SK-N-SH (cell line): ENCODE measurements around the gene SPTSSB. TPM values are rescaled to one million over a fixed set of nuclear protein-coding genes. Genes with fewer than 3 reads are reported as not detected.

Experiments used
- CTCF ChIA-PET: fragments of 300-600, 350-600 bp; formaldehyde crosslinking; extraction: SDS; loops from one replicate; lab custom pipeline; 2021; lab: Yijun Ruan, JAX
- POLR2A ChIA-PET: fragments of 350-600 bp; sonication (Branson Sonifier 250); formaldehyde crosslinking; extraction: SDS; loops from one replicate; lab custom pipeline; 2020; ENCODE audit warnings: antibody characterized with exemption, inconsistent platforms; lab: Yijun Ruan, JAX
- DNase-seq: peaks from one replicate; pipeline ENCODE4 v3.0.0; 2012
- H2AFZ ChIP-seq: fragments of 200-600 bp; sonication (generic); 2 replicates; pipeline ENCODE4 v1.8.1; 2016; ENCODE audit warnings: antibody characterized with exemption, mild to moderate bottlenecking, low read depth
- H3F3A ChIP-seq: fragments of 200-600 bp; sonication (generic); replicated peaks from 2 replicates; pipeline ENCODE3; 2016; ENCODE audit warnings: antibody characterized with exemption, mild to moderate bottlenecking; ENCODE audit not compliant: insufficient read depth
- H3K27ac ChIP-seq, 2 experiments: fragments of 200-500 bp in 1 of 2; fragments of 200-600 bp in 1 of 2; sonication (Bioruptor generic) in 1 of 2; sonication (generic), shearing (Covaris generic) in 1 of 2; 2 replicates each; pipeline versions ENCODE4 v1.5.1 to v1.6.1; 2014 to 2016; ENCODE audit warnings: low read depth in 2 of 2, inconsistent platforms in 1 of 2, low read length in 1 of 2, mild to moderate bottlenecking in 1 of 2, mixed read lengths in 1 of 2
- H3K27me3 ChIP-seq: fragments of 200-600 bp; sonication (generic), shearing (Covaris generic); 2 replicates; pipeline ENCODE4 v1.6.1; 2016; ENCODE audit warnings: mixed run types; ENCODE audit not compliant: insufficient read depth
- H3K36me3 ChIP-seq, 2 experiments: fragments of 200-500 bp in 1 of 2; fragments of 200-600 bp in 1 of 2; sonication (Bioruptor generic) in 1 of 2; sonication (generic) in 1 of 2; replicated peaks in 1 of 2; 2 replicates each; pipeline versions ENCODE3 to v1.5.1; 2014 to 2016; ENCODE audit warnings: low read length in 1 of 2, mild to moderate bottlenecking in 1 of 2; ENCODE audit not compliant: insufficient read depth in 2 of 2, control insufficient read depth in 1 of 2
- H3K4me1 ChIP-seq, 2 experiments: fragments of 200-500 bp in 1 of 2; fragments of 200-600 bp in 1 of 2; sonication (Bioruptor generic) in 1 of 2; sonication (generic), shearing (Covaris generic) in 1 of 2; 2 replicates each; pipeline versions ENCODE4 v1.5.1 to v1.6.1; 2014 to 2016; ENCODE audit warnings: low read depth in 1 of 2, low read length in 1 of 2, mixed run types in 1 of 2; ENCODE audit not compliant: insufficient read depth in 2 of 2, control insufficient read depth in 1 of 2
- H3K4me2 ChIP-seq: fragments of 200-600 bp; sonication (generic), shearing (Covaris generic); 2 replicates; pipeline ENCODE4 v1.6.1; 2017; ENCODE audit warnings: mixed run types
- H3K4me3 ChIP-seq, 2 experiments: fragments of 200-500 bp in 1 of 2; fragments of 200-600 bp in 1 of 2; sonication (Bioruptor generic) in 1 of 2; sonication (generic), shearing (Covaris generic) in 1 of 2; 2 replicates each; pipeline versions ENCODE4 v1.5.1 to v1.8.1; 2014 to 2016; ENCODE audit warnings: low read depth in 2 of 2, inconsistent platforms in 1 of 2, low read length in 1 of 2, mild to moderate bottlenecking in 1 of 2, mixed read lengths in 1 of 2, moderate library complexity in 1 of 2
- H3K79me2 ChIP-seq: fragments of 200-600 bp; sonication (generic); 2 replicates; pipeline ENCODE4 v1.8.1; 2017; ENCODE audit warnings: mild to moderate bottlenecking; ENCODE audit not compliant: insufficient read depth
- H3K9ac ChIP-seq: fragments of 200-600 bp; sonication (generic); 2 replicates; pipeline ENCODE4 v1.6.1; 2017; ENCODE audit warnings: mixed run types
- H3K9me2 ChIP-seq: fragments of 200-600 bp; sonication (generic); 2 replicates; pipeline ENCODE4 v1.6.1; 2017; ENCODE audit warnings: mixed run types
- H3K9me3 ChIP-seq: fragments of 200-600 bp; sonication (generic); 2 replicates; pipeline ENCODE4 v1.6.1; 2017; ENCODE audit warnings: mixed run types, mild to moderate bottlenecking, moderate library complexity
- H4K20me1 ChIP-seq: fragments of 200-600 bp; sonication (generic); 2 replicates; pipeline ENCODE4 v1.6.1; 2017; ENCODE audit warnings: mild to moderate bottlenecking, mixed run types; ENCODE audit not compliant: insufficient read depth
- ELF1 ChIP-seq: IDR thresholded peaks from 2 replicates; pipeline ENCODE4 v1.4.0; 2012
- EP300 ChIP-seq, 2 experiments: IDR thresholded peaks; 2 replicates each; pipeline versions ENCODE4 v1.4.0 to v1.6.1; 2012; ENCODE audit warnings: borderline replicate concordance in 1 of 2, low read depth in 1 of 2, low read length in 1 of 2
- EZH2phosphoT487 ChIP-seq: fragments of 200-600 bp; sonication (generic); IDR thresholded peaks from 2 replicates; pipeline ENCODE4 v1.6.1; 2017; ENCODE audit warnings: low read depth, mixed run types, mild to moderate bottlenecking, antibody characterized with exemption, moderate library complexity, borderline replicate concordance
- FOSL2 ChIP-seq: IDR thresholded peaks from 2 replicates; pipeline ENCODE4 v1.4.0; 2012; ENCODE audit warnings: low read depth, mild to moderate bottlenecking, moderate library complexity, borderline replicate concordance
- GABPA ChIP-seq: IDR thresholded peaks from 2 replicates; pipeline ENCODE4 v1.4.0; 2012; ENCODE audit warnings: low read depth, mild to moderate bottlenecking
- GATA2 ChIP-seq: sonication (generic); formaldehyde crosslinking; IDR thresholded peaks from 2 replicates; pipeline ENCODE4 v1.5.0; 2020; ENCODE audit warnings: mild to moderate bottlenecking, missing genetic modification reagents
- JUND ChIP-seq: IDR thresholded peaks from 2 replicates; pipeline ENCODE4 v1.4.0; 2012
- MEF2A ChIP-seq: IDR thresholded peaks from 2 replicates; pipeline ENCODE4 v1.4.0; 2012; ENCODE audit warnings: low read depth, borderline replicate concordance
- NFIC ChIP-seq: IDR thresholded peaks from 2 replicates; pipeline ENCODE4 v1.4.0; 2012; ENCODE audit warnings: borderline replicate concordance
- NRF1 ChIP-seq: IDR thresholded peaks from 2 replicates; pipeline ENCODE4 v1.6.1; 2012; ENCODE audit warnings: low read depth, mild to moderate bottlenecking, low read length
- POLR2AphosphoS5 ChIP-seq: IDR thresholded peaks from 2 replicates; pipeline ENCODE4 v1.6.1; 2012; ENCODE audit warnings: low read depth, low read length
- RCOR1 ChIP-seq: fragments of 150-350 bp; IDR thresholded peaks from 2 replicates; pipeline ENCODE4 v1.6.1; 2017; ENCODE audit warnings: antibody characterized with exemption, low read length
- RXRA ChIP-seq: IDR thresholded peaks from 2 replicates; pipeline ENCODE4 v1.4.0; 2012; ENCODE audit warnings: low read depth, mild to moderate bottlenecking, borderline replicate concordance
- TAF1 ChIP-seq: IDR thresholded peaks from 2 replicates; pipeline ENCODE4 v1.6.1; 2012; ENCODE audit warnings: low read depth, mild to moderate bottlenecking, low read length, moderate library complexity, borderline replicate concordance
- TEAD4 ChIP-seq: IDR thresholded peaks from 2 replicates; pipeline ENCODE4 v1.4.0; 2012; ENCODE audit warnings: mild to moderate bottlenecking, borderline replicate concordance; ENCODE audit not compliant: insufficient read depth
- USF2 ChIP-seq: fragments of 150-350 bp; IDR thresholded peaks from 2 replicates; pipeline ENCODE4 v1.6.1; 2017; ENCODE audit warnings: antibody characterized with exemption, low read length, low read depth, borderline replicate concordance
- YY1 ChIP-seq: IDR thresholded peaks from 2 replicates; pipeline ENCODE4 v1.4.0; 2012; ENCODE audit warnings: low read depth, mild to moderate bottlenecking
- WGBS: methylation state at CpG from one replicate; pipeline ENCODE4 v1.1.6; 2017; ENCODE audit warnings: low lambda C conversion rate; 5-methylcytosine and 5-hydroxymethylcytosine counted together
- polyA plus RNA-seq, 3 experiments: library from polyadenylated mRNA; depleted of rRNA; stranded (reverse); fragments of >200 nt; gene quantifications; 2 replicates each; pipeline ENCODE4 v1.2.3, GENCODE V29; 2012
- TF ChIP-seq, protein P1 (sequence below): fragments of 200-600 bp; sonication (generic); IDR thresholded peaks from 2 replicates; pipeline ENCODE4 v1.6.1; 2017; ENCODE audit warnings: antibody characterized with exemption, mild to moderate bottlenecking, moderate library complexity

SPTSSB gene
- polyA plus RNA-seq, 1 of the 3 experiments (the other 2 are of a cell fraction), result 0.07 TPM

GRCh38 chr3:161345023-161345422, 26.3 kb downstream of the SPTSSB start:
- POLR2A ChIA-PET, result no interaction called here
- Histone ChIP-seq H3K36me3 (no peaks in the 10 kb centered on the region), H3K79me2 (no peaks in the 10 kb centered on the region), H2AFZ (no peak overlapping the region), H3K9me3 (no peaks in the 10 kb centered on the region), H3K4me3 (no peak overlapping the region), H3K4me1 (peaks cover 0 to 7% of the 10 kb centered on the region in 2 experiments; a peak in 2 of 4 replicates)
- 39% methylated on average over 2 of the region's 2 CpGs for WGBS
- no peak for DNase-seq
- TF ChIP-seq RXRA (no peak), YY1 (no peak), POLR2AphosphoS5 (no peak), JUND (no peak), TAF1 (no peak), NRF1 (no peak), NFIC (no peak), USF2 (no peak), GATA2 (CRISPR knock-in tag) (no peak), FOSL2 (no peak), MEF2A (no peak), ELF1 (no peak)
- TF ChIP-seq, all 33 proteins: peak for 0
- H3K27ac ChIP-seq, result no peak overlapping the region
- no peak overlapping the region for H3K9ac ChIP-seq
- CTCF ChIA-PET, result interaction anchor here (0.6 to 1.5 kb wide), 3 partner anchors 9 to 26 kb away, joined by 3 read pairs; partner anchors contain the start of gene SPTSSB
- H3K4me2 ChIP-seq, result no peak overlapping the region
- no peaks in the 10 kb centered on the region for H4K20me1 ChIP-seq
- H3K27me3 ChIP-seq, result no peaks in the 10 kb centered on the region
- H3K9me2 ChIP-seq, result no peaks in the 10 kb centered on the region
- no peaks in the 10 kb centered on the region for H3F3A ChIP-seq

GRCh38 chr3:161343986-161344385, 27.3 kb downstream of the SPTSSB start:
- ChIA-PET POLR2A (no interaction called here), CTCF (interaction anchor here (1.5 kb wide), 1 partner anchor 17 kb away, joined by 3 read pairs; no protein-coding TSS in a partner anchor)
- TF ChIP-seq YY1 (no peak), RCOR1 (no peak), EP300 (IDR thresholded peaks at IDR 0.05; ENCODE audit: borderline replicate concordance in 1 of 2, low read depth in 1 of 2, low read length in 1 of 2) (no peak), TEAD4 (no peak), EZH2phosphoT487 (no peak), RXRA (no peak), GABPA (no peak), NFIC (no peak)
- TF ChIP-seq, protein P1, sequence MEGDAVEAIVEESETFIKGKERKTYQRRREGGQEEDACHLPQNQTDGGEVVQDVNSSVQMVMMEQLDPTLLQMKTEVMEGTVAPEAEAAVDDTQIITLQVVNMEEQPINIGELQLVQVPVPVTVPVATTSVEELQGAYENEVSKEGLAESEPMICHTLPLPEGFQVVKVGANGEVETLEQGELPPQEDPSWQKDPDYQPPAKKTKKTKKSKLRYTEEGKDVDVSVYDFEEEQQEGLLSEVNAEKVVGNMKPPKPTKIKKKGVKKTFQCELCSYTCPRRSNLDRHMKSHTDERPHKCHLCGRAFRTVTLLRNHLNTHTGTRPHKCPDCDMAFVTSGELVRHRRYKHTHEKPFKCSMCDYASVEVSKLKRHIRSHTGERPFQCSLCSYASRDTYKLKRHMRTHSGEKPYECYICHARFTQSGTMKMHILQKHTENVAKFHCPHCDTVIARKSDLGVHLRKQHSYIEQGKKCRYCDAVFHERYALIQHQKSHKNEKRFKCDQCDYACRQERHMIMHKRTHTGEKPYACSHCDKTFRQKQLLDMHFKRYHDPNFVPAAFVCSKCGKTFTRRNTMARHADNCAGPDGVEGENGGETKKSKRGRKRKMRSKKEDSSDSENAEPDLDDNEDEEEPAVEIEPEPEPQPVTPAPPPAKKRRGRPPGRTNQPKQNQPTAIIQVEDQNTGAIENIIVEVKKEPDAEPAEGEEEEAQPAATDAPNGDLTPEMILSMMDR, result no peak
- no peak overlapping the region for H3K9ac ChIP-seq
- H2AFZ ChIP-seq, result no peak overlapping the region
- no peaks in the 10 kb centered on the region; a peak in 1 of 4 replicates for H3K4me1 ChIP-seq
- H3K9me3 ChIP-seq, result no peaks in the 10 kb centered on the region
- H4K20me1 ChIP-seq, result no peaks in the 10 kb centered on the region
- no peak overlapping the region for H3K27ac ChIP-seq
- no peaks in the 10 kb centered on the region for H3K79me2 ChIP-seq
- no peaks in the 10 kb centered on the region for H3K36me3 ChIP-seq
- H3K4me3 ChIP-seq, result no peak overlapping the region
- no peak overlapping the region for H3K4me2 ChIP-seq
- WGBS, result 59% methylated on average over 1 of the region's 1 CpG
- H3K27me3 ChIP-seq, result no peaks in the 10 kb centered on the region
- DNase-seq, result no peak
- no peaks in the 10 kb centered on the region for H3F3A ChIP-seq
- H3K9me2 ChIP-seq, result no peaks in the 10 kb centered on the region
